Measurements from ENCODE around the gene ACE.
"Not testable (repeated sequence)": the region's sequence is repeated elsewhere in the genome, so short reads cannot be mapped to it uniquely, and the experiment has no call there.

ACE gene

GRCh38 chr17:63454915-63455314, 21.9 kb upstream of the ACE start:
- ChIA-PET POLR2A (no interaction called here), CTCF (interaction anchor here (0.9 to 4.4 kb wide), 3 partner anchors 25 to 157 kb away, joined by 3 to 19 read pairs (median 6); no protein-coding TSS in a partner anchor)
- DNase-seq (ENCODE audit: extremely low spot score), result no peak
- TF ChIP-seq CTCF (IDR thresholded peaks at IDR 0.05; ENCODE audit: control extremely low read depth, extremely low read depth, low read depth, missing control alignments), result no peak

GRCh38 chr17:63455417-63455816, 21.4 kb upstream of the ACE start:
- POLR2A ChIA-PET, result no interaction called here
- DNase-seq (ENCODE audit: extremely low spot score), result no peak
- CTCF ChIA-PET, result interaction anchor here (0.6 to 4.4 kb wide), 5 partner anchors 9 to 156 kb away, joined by 3 to 19 read pairs (median 4); no protein-coding TSS in a partner anchor
- no peak for TF ChIP-seq CTCF (IDR thresholded peaks at IDR 0.05; ENCODE audit: control extremely low read depth, extremely low read depth, low read depth, missing control alignments)

- no peak for DNase-seq (ENCODE audit: extremely low spot score)
- ChIA-PET CTCF (no interaction called here), POLR2A (no interaction called here)
- TF ChIP-seq CTCF (IDR thresholded peaks at IDR 0.05; ENCODE audit: control extremely low read depth, extremely low read depth, low read depth, missing control alignments), result no peak
Observed at GRCh38 chr17:63458478-63458877, 18.4 kb upstream of the ACE start.

- ChIA-PET CTCF (interaction anchor here (1.3 to 3.0 kb wide), 3 partner anchors 20 to 34 kb away, joined by 3 to 11 read pairs (median 7); no protein-coding TSS in a partner anchor), POLR2A (no interaction called here)
- TF ChIP-seq CTCF (IDR thresholded peaks at IDR 0.05; ENCODE audit: control extremely low read depth, extremely low read depth, low read depth, missing control alignments), result no peak
- no peak for DNase-seq (ENCODE audit: extremely low spot score)
Observed at GRCh38 chr17:63460018-63460417, 16.8 kb upstream of the ACE start.

- CTCF ChIA-PET, result interaction anchor here (1.9 kb wide), 1 partner anchor 39 kb away, joined by 5 read pairs; no protein-coding TSS in a partner anchor
- POLR2A ChIA-PET, result interaction anchor here (0.7 kb wide), 1 partner anchor 292 kb away, joined by 3 read pairs; no protein-coding TSS in a partner anchor
- no peak for DNase-seq (ENCODE audit: extremely low spot score)
- TF ChIP-seq CTCF (IDR thresholded peaks at IDR 0.05; ENCODE audit: control extremely low read depth, extremely low read depth, low read depth, missing control alignments), result no peak
Observed at GRCh38 chr17:63463771-63464170, 13.1 kb upstream of the ACE start.

- POLR2A ChIA-PET, result no interaction called here
- CTCF ChIA-PET, result interaction anchor here (1.2 to 1.9 kb wide), 3 partner anchors 11 to 40 kb away, joined by 3 to 5 read pairs (median 3); no protein-coding TSS in a partner anchor
- no peak for TF ChIP-seq CTCF (IDR thresholded peaks at IDR 0.05; ENCODE audit: control extremely low read depth, extremely low read depth, low read depth, missing control alignments)
Observed at GRCh38 chr17:63464691-63465236, 12.1 kb upstream of the ACE start.

GRCh38 chr17:63468099-63468498, 8.8 kb upstream of the ACE start:
- POLR2A ChIA-PET; DNase-seq (ENCODE audit: extremely low spot score): not testable (repeated sequence)
- CTCF ChIA-PET, result interaction anchor here (1.1 to 3.9 kb wide), 3 partner anchors 11 to 62 kb away, joined by 4 to 26 read pairs (median 5); no protein-coding TSS in a partner anchor

More at GRCh38 chr17:63464691-63465236, 12.1 kb upstream of the ACE start:
- DNase-seq (ENCODE audit: extremely low spot score), result no peak

Measured in GM10248 (cell line).